G401 (cell line): Measurements from ENCODE around the gene CUL9. TPM values are rescaled to one million over a fixed set of nuclear protein-coding genes. Genes with fewer than 3 reads are reported as not detected.

Experiments
- DNase-seq: peaks from one replicate; pipeline ENCODE4 v3.0.0-alpha.2; 2015; ENCODE audit warnings: low spot score
- in situ Hi-C: cut with HindIII; loops from 2 replicates; pipeline ENCODE4 v1.10.0; 2016; ENCODE audit warnings: low sequenced_read_pairs, mixed read lengths
- total RNA-seq: library from RNA; depleted of rRNA; stranded (reverse); fragments of >200 nt; shearing (Covaris generic); gene quantifications from 2 replicates; pipeline ENCODE4 v1.2.3, GENCODE V29; 2014

The CUL9 gene
- total RNA-seq, 1 experiment from 2014 or later = 8.9 TPM

- no peak for DNase-seq
- in situ Hi-C loops = no loop called here
Measured at GRCh38 chr6:43221046-43221972, 39.3 kb downstream of the CUL9 start.

DNA sequence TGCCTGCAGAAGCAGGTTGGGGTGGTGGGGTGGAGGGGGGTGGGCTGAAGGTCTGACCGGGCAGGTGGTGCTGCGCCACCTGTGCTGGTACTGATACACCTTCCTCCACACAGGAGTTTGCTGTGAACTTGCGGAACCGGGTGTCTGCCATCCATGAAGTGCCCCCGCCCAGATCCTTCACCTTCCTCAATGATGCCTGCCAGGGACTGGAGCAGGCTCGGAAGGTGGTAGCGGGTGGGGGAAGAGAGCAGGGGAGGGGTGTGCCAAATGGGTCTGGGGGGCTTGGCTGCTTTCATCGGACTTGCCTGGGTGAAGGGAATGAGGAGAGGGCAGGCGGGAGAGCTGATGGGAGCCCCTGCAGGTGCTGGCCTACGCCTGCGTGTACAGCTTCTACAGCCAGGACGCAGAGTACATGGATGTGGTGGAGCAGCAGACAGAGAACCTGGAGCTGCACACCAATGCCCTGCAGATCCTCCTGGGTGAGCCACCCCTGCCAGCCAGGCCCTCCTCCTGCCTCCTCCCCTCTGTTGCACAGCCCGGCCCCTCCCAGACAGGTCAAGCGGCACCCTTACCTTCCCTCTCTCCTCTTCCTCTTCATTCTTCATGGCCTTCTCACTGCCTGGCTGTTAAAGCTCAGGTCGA, 40.5 kb downstream of the CUL9 start:
- DNase-seq = no peak
- in situ Hi-C loops = no loop called here

DNA sequence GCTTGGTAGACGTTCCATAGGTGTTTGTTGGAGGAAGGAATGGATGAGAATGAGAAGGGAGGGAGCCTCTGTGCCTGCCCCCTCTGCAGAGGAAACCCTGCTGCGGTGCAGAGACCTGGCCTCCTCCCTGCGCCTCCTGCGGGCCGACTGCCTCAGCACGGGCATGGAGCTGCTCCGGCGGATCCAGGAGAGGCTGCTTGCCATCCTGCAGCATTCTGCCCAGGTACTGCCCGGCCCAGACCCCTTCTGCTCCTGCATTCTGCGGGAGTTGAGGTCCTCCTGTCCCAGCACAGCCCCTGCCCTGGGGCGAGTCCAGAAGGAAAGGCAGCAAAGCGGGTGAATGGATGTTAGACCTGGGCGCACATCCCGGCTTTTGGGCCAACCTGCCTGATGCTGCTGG, 41.2 kb downstream of the CUL9 start:
- in situ Hi-C loops = no loop called here

GRCh38 chr6:43226192-43226851, 44.3 kb downstream of the CUL9 start:
- in situ Hi-C loops = no loop called here
- DNase-seq = no peak

More for the DNA sequence above, 41.2 kb downstream of the CUL9 start:
- no peak for DNase-seq

DNA sequence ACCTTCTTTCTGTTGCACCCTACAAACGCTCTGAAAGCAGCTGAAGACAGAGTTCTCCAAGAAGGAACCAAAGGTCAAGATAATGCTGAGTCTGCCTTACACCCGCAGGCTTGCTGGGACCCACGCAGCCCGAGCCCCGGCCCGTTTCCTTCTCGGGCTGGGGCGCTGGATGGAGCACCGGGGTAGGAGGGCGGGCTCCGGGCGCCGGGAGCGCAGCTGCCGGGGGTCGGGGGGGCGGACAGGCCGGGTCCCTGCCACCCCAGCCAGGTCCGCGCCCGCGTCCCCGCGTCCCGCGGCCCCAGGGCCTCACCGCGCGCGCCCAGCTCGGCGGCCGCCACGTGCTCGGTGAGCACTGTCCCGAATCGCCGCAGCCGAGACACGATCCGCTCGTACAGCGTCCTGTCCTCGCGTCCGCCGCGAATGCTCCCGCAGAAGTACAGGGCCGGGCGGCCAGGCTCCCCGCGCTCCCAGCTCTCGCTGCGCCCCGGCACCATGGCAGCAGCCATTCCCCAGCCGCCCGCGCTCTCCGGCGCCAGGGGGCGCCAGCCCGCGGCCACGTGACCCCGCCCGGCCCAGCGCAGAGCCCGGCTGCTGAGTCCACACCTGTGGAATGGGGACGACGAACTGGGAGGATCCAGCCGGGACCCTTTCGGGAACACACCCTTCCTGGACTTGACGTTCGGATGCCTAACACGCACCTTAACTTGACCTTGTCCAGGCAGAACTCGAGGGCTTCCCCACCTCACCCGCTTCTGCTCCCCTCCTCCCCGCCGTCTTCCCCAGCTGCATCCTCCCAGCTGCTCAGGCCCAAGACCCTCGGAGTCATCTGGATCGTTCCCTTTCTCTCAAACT, 47.2 kb downstream of the CUL9 start, which contains the start of gene DNPH1:
Gene DNPH1 (minus strand): TSS at position 531 of the 852 bp plus-strand sequence. CDS start 25 bp downstream, at position 506.
- peak; percentile 71 for DNase-seq
- in situ Hi-C loops = no loop called here

DNA sequence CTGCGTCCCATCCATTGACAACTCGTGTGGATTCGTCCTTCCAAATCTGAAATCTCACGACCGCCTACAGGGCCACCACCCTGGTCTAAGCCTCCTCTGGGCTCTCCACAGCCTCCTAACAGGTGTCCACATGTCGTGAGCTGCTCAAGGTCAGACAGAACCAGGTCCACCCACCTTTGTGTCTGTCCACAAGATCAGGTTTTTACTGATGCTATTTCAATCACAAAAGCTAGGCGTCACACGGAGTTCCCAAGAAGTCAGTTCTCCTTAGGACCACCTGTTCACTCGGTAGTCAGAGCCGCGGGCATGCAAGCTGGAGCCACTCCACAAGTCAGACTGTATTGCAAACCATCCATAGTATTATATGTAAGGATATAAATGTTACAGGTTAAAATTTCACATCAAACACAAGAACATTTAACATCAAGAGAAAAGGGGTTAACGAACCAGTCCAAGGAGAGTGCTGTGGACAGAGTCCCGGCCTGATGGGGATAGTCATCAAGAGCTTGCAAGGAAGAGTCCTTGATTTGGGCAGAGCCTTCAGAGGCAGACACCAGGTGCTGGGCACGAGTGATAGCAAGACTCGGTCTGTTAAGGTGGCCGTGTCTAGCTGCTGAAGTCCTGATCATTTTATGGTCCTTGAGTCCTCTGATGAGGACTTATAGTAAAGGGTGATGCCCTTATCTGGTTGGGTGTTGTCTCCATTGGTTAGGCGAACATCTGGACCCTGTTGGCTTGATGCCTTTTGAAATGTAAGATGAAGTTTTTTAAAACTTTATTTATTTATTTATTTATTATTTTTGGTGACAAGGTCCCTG, 48.0 kb downstream of the CUL9 start:
- in situ Hi-C loops = no loop called here

GRCh38 chr6:43231053-43231452, 49.1 kb downstream of the CUL9 start:
- DNase-seq = no peak
- in situ Hi-C loops = no loop called here

More for the DNA sequence above, 48.0 kb downstream of the CUL9 start:
- no peak for DNase-seq

- in situ Hi-C loops = no loop called here
- DNase-seq = no peak
Measured at GRCh38 chr6:43231735-43232450, 49.9 kb downstream of the CUL9 start.

DNA sequence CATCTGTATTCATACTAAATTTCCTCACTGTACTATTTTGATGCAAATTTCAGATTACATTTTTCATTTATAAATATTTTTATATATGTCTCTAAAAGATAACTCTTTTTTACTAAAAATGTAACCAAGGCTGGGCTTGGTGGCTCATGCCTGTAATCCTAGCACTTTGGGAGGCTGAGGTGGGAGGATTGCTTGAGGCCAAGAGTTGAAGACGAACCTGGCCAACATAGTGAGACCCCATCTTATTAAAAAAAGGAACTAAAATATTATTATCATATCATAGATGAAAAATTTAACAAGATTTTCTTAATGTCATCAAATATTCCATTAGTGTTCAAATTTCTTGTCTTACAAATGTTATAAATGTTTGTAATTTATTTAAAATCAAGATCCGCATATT, 53.8 kb downstream of the CUL9 start:
- in situ Hi-C loops = no loop called here
- DNase-seq = no peak

DNA sequence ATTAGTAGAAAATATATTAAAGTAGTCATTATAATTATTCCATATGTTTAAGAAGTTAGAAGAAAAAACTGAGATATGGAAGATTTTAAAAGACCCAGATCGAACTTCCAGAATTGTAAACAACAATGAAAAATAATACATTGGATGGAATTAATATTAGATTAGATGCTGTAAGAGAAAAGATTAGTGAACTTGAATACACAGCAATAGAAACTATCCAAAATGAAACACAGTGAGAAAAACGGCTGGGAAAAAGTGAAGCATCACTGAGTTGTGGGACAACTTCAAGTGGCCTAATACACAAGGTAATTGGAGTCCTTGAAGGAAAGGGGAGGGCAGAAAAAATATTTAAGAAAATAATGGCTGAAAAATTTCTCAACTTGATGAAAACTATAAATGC, 57.1 kb downstream of the CUL9 start:
- DNase-seq = no peak
- in situ Hi-C loops = no loop called here

DNA sequence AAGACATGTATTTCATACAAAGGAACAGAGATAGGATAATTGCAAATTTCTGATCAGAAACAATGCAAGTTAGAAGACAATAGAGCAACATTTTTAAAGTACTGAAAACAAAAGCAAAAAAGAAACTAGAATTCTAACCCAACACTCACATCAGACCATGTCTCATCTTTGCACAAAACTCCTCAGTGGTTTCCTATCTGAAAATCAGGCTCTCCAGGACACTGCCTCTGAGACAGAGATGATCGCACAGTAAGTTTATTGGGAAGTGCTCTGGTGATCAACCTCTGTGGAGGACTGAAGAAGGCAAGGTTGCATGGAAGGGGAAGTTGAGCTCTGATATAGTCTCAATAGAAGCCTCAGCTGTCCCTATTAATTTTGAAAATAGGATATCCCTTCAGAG, 59.0 kb downstream of the CUL9 start:
- in situ Hi-C loops = no loop called here
- DNase-seq = no peak

DNA sequence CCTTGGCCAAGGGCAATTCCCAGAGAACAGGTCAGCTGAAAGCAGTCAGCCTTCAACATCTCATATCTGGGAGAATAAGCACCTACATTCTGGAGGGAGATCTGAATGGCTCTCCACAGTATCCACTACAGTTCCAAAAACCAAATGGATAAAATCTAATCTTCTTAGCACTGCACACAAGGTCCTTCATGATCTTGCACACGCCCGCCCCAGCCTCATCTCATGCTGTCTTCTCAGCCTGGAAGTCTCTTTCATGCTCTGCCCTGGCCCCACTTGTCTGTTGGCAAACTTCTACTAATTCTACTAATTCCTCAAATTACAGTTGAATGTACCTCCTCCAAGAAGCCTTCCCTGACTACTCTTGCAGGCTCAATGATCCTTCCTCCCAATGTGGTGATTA, 59.5 kb downstream of the CUL9 start:
- in situ Hi-C loops = no loop called here
- no peak for DNase-seq

- in situ Hi-C loops = no loop called here
- DNase-seq = peak; percentile 77
Measured at GRCh38 chr6:43242908-43243663, 61.1 kb downstream of the CUL9 start, which contains the start of gene TTBK1. Gene TTBK1, plus strand, starts transcription at chr6:43243481. Its CDS starts 3,180 bp downstream, at chr6:43246661.

DNA sequence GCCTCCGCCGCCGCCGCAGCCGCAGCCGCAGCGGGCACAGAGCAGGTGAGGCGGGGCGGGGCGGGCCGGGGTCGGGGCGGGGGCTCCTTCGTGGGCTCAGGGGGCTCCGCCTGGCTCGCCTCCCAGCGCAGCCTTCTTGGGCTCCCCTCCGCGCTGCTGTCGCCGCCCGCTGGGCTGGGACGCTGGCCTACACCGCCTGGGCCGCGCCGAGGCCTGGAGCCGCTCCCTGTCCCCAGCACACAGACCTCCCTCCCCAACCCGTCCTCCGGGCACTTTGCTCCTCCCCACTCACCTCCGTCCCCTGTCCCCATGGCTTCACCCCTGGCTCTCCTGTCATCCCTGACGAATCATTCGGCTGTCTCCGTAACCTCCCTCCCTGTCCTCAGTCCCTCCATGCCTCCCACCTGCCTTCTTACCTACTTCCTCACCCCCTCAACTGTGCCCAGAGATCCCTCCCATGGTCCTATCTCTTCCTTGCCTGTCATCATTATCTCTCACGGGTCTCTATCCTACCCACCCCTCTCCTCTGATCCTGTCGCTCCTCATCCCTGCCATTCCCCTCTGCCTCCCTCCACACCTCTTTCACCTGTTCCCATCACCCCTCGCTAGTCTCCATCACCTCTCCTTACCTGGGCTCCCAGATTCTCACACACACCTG, 61.8 kb downstream of the CUL9 start:
- DNase-seq = no peak
- in situ Hi-C loops = no loop called here

DNA sequence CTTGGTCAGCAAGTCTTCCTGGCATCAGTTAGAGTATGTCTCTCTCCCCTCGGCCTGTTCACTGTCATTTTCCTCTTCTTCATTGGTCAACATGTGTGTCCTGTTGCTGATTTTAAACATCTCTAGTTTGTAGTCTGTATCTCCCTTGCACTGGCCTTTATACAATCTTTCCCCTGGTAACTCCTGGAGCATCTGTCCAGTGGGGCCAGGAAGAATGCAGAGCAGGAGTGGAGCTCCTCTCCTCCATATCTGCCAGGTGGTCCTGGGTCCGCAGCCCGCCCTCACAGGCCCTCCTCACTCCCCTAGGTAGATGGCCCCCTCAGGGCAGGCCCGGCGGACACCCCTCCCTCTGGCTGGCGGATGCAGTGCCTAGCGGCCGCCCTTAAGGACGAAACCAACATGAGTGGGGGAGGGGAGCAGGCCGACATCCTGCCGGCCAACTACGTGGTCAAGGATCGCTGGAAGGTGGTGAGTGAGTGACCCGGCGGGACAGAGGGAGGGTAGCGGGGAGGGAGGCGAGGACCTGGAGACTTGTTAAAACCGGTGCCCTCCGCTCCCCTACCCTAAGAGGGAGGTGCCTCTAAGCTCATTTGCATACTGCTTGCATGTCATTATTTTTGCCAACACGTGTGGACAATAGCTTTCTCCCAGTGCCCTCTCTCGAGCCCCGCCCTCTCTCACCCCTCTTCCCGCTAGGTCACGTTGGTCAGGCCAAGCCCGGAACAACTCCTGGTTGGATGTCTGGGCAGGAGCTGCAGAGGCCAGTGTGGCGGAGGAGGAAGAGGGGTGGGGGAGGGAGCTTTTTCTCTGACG, 64.5 kb downstream of the CUL9 start:
- in situ Hi-C loops = no loop called here

More for the DNA sequence above, 64.5 kb downstream of the CUL9 start:
- DNase-seq = peak; percentile 85
